HG03521 (cell line): ENCODE results near the gene CTSL.

Source experiments
- ATAC-seq: cut with Tn5 transposase; IDR thresholded peaks from one replicate; pipeline ENCODE4 v1.9.1; 2021; ENCODE audit warnings: mild to moderate bottlenecking, moderate library complexity; ENCODE audit not compliant: unreplicated experiment

CTSL gene

DNA sequence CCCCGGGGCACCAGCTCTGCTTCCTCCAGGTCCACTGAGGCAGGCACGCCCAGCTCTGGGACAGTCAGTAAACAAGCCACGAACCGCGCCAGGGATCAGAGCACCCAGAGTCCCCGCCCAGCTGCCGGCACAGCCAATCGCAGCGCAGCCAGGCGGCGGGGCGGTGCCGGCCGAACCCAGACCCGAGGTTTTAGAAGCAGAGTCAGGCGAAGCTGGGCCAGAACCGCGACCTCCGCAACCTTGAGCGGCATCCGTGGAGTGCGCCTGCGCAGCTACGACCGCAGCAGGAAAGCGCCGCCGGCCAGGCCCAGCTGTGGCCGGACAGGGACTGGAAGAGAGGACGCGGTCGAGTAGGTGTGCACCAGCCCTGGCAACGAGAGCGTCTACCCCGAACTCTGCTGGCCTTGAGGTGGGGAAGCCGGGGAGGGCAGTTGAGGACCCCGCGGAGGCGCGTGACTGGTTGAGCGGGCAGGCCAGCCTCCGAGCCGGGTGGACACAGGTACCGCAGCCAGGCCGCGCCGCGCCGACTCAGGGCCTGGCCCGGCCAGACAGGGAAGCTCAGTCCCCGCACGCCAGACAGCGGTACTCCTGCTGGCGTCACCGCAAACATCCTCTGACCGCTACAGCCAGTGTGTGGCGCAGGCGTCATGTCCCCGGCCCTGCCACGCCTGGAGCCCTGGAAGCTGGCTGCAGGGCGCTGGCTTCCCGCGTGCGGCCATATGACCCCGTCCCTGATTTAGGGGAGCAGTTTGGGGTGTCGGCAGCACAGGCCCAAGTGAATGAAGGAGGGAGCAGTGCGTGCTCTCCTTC, at the start of gene CTSL:
CTSL (plus strand) TSS at position 220 of the 810 bp plus-strand sequence. CDS start 1,485 bp downstream, outside the sequence.
- ATAC-seq = no peak

DNA sequence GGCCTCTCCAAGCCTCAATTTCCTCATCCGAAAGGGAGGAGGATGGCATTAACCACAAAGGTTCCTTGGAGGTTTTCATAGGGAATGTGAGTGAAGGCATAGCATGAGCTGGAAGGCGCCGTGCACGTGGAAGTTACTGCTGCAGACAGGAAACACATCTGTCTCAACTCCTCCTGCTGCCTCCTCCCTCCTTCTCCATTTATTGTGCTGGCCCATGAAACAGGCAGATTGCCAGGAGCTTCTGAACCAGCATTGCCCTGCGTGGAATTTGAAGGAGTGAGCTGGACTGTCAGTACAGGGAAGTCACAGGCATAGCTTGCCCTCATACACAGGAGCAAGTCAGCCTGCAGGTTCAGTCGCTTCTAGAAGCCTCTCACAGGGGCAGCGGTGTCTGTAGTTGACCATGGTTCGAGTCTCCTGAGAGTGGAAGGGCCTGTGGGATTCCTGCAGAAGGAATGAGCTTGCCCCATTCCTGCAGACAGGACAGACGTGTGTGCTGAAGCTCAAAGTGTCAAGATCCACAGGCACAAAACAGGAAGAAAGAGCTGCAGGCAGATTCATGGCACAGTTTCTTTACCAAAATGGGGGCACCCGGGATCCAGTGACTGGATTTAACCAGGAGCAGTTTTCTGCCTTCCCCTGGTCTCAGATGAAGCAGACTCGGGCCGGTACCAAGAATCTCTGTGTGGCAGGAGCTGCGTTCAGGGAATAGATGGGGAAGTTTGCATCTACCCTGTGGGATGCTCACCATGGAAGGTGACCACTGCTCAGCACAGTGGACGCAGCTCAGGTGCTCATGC, 48.7 kb upstream of the CTSL start:
- no peak for ATAC-seq

DNA sequence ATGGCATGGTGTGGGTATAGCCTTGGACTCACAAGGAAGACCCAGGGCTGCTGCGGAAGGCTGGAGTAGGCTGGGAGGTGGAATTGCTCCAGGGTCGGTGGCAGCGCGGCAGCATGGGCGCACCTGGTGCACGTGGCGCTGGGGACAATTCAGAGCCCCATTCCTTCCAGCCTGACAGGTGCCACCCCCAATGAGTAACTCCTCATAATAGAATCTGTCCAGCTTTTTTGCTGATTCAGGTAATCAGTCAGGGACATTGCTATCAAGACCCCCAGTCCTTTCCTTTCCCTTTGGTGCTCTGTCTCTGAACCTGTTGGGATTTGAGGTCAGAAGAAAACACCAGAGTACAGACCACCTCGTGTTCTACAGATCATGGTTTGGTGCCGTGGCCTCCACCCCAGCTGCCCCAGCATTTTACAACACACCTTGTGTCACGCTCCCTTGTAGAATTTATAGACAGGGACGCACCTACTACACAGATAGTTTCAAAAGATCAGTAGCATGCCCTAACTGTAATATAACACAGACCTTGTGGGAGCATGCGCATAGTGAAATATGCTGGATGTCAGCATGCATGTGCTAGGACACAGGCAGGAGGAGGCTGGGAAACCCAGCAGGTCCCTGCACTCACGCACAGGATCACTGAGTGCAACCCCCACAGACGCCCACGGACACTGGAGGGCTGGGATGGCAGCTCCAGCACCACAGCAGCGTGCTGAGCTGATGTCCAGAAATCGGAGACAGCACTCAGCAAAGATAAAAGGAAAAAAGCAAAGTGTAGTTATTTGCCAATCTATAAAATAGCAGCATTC, 47.9 kb upstream of the CTSL start:
- no peak for ATAC-seq

DNA sequence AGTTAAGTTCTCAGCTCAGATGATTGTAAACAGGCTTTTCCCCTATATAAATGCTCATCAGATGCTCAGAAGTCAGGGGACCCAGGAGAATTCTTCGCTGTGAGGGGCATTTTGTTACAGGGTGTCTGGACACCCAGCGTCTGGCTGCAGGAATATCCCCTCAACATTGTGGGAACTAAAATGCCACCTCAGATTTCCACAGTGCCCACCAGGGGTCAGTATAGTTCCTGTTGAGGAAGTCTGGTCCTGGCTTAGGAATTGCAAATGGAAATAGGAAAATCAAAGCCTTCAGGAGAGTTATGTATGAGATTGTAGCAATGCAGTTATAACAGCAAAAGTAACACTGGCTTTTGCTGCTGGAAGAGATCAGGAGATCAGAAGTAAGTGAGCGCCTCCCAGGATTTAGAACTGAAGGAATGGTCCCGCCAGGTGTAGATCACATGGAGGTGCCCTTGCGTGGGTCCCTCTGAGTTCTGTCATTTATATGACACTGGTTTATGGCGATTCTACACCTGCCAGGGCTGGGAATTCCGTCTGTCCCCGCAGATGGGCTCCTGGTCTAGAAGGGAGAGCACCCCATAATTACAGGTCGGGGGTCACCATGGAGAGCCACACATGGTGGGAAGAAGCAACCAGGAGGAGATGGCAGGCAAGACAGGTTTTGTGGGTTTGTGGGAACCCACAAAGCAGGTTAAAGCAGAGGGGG, 47.1 kb upstream of the CTSL start:
- no peak for ATAC-seq

DNA sequence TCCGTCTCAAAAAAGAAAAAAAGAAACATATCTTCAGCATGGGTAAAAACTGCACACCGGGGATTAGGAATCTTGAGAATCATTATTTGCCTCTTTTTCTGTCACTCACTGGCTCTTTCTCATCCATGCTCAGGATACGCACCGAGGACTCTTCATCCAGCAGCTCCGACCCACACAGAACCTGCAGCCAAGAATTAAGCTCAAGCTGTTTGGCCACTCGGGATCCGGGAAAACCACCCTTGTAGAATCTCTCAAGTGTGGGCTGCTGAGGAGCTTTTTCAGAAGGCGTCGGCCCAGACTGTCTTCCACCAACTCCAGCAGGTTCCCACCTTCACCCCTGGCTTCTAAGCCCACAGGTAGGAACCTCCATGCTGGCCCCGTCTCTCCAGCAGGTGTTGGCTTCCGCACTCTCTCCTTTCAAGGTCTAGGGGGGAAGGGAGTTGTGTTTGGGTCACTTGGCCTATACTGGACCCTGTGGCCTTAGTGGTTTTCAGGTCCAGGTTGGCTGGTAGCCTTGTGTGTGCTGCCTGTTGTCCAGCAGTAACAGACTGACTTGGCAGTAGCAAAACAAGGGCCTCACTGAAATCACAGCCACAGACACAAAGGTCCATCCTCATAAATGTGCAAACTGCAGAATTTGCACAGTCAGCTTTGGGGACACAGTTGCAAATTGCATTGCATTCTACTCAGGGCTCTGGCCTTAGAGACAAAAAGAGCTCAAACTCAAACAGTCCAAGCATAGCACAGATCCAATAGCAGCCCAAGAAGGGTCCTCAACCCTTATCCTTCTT, 44.5 kb upstream of the CTSL start:
- no peak for ATAC-seq

DNA sequence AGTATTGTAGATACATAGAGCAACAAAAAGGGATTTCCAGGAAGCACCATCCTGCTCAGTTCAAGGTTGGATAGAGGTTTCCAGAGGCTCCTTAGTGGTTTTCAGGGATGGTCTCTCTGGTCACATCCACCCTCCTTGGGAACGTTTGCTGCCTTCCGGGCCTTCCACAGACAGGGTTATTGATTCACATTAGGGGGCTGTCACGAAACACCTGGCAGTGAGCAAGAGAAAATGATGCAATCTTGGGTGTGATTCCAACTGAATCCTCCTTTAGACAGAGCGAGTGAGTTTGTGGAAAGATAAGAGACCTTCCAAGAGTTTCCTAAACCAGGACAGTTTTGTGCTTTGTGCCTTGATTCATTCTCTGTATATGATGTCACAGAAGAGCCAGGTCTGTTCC, 43.8 kb upstream of the CTSL start:
- no peak for ATAC-seq

DNA sequence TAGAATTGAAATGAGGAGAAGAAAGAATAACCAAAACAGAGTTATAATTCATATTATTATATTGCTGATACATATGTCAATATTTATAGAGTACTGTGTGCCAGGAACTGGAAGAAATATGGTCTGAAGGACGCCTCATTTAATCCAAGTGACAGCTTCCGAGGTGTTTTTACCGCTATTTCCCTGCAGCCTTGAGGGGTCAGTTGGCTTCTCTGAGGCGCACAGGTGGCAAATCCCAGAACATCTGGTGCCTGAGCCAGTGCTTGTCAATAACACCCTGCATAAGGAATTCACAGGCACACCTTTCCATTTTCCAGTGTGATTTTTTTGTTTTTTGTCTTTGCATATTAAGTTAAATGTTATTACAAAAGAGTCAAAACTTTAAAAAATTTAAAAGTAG, 43.3 kb upstream of the CTSL start:
- ATAC-seq = no peak

DNA sequence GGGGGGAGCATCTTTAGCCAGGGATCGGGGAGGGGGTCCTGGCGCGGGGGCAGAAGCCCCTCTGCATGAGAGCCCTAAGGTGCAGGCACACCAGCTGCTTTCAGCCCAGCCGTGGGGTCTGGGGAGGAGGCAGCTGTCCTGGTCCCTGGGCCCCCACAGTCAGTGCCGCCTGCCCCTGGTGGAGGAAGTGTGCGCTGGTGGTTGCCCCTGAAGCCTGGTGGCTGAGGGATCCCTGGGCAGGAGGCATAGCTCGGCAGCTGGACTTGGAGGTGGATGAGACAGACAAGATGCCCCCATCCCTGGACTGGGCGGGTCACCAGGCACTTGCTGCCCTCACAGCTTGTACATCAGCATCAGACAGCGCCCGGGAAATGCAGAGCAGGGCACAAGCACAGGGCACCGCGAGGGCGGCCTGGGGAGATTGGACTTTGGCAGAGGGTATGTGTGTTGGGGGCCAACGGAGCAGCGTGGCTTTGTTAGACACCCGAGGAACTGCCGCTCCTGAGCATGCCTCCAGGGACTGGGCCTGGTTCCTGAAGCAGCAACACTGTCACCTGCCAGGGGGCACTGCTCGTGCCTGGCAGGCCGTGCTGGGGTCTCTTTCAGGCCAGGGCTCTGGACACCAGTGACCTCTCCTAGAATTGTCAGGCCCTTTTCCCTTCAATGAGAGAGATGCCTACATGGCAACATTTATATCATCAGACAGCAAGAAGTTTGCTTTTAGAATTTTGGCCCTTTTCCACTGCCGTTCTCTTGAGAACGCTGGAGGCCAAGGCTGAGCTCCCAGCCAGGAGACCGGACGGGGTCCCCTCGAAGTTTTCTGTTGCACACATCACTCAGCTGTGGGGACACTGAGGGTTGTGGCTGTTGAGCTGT, 41.9 kb upstream of the CTSL start:
- no peak for ATAC-seq

DNA sequence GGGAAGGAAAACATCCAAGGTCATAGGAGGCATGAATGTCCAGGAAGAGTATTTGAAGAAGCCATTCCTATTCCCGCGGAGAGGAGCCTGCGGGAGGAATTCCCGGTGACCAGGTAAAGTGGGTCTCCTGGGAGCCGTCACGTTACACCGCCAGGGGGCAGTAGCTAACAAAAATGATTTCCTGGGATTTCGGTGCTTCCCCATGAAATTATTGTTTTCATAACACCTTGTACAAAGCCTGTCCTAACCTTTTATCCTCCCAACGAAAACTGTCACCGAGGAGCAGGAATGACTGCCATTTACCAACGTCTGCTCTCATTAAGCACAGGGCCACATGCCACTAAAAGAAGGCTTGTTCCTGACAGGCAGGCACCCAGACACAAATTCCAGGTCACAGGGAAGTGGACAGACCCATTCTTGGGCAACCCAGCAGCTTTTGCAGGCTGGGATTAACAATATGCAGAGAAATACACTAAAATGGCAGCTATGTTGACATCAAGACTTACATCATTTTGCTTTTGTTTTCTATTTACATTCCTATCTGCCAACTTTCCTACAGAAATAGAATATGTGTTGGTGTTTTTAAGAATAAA, 41.2 kb upstream of the CTSL start:
- ATAC-seq = no peak

DNA sequence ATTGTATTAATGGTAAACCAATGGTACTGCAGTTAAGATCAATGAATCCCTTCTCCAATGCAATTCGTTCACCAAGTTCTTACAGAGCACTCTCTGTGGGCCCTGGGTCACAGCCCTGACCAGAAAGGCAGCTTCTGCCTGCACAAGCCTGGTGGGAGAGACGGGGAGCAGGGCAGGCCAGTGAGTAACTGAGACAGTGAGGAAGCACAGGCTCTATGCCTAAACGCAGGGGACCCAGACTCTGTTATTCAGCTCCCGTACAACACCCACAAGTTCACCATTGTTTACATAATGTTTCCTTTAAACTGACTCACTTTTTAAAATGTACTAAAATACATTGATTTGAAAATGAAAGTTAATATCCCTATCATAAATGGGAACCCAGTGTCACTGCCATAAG, 40.5 kb upstream of the CTSL start:
- ATAC-seq = no peak

DNA sequence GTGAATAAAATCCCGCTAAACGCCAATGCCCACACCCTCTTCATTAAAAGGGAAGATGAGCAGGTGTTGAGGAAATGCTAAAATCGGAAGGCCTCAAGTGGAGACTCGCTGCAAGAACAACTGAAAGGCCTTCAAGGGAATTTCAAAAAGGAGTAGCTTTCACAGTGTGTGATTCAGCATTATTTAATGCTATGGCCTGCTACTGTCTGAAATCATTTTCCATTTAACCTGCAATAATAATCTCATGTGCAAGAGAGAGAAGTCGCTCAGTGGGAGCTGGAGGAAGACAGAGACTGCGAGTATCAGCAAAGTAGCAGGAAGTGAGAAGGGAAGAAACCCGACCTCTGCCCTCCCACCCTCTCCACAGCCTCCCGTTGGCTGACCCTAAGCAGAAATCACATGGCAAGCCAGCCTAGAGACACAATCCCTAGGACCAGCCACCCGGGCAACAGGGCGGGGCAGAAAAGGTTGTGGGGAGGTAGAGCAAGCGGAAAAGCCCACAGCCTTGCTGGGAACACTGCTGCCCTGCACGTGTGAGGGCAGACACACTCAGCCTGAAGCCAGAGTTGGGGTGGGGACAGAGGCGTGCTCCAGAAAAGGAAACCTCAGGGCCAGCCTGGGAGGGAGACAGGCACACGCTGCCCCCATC, 39.9 kb upstream of the CTSL start:
- no peak for ATAC-seq

DNA sequence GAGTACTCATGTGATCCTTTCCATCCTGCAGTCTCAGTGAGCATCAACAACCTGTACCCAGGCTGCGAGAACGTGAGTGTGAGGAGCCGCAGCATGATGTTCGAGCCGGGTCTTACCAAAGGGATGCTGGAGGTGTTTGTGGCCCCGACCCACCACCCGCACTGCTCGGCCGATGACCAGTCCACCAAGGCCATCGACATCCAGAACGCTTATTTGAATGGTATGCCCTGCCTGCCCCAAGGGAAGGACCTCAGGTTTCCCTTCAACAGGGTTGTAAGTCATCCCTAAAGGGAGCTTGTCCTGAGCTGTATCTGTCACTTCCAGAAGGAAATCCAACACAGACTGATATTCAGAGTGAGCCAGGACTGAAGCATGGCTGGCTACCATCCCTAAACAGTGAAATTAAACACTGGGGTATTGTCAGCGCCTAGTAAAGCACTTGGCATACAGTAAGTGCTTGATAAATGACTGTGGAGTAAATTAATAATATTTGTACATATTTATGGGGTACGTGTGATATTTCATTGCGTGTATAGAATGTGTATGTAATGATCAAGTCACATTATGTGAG, 39.3 kb upstream of the CTSL start:
- ATAC-seq = no peak

DNA sequence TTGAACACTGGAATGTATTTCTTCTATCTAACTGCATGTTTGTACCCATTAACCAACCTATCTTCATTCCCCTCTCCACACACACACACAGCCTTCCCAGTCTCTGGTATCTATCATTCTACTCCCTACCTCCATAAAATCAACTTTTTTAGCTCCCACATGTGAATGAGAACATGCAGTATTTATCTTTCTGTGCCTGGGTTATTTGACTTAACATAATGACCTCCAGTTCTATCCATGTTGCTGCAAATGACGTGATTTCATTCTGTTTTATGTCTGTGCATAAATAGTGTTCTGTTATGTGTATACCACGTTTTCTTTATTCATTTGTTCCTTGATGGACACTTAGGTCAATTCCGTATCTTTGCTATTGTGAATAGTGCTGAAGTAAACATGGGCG, 38.7 kb upstream of the CTSL start:
- ATAC-seq = no peak

DNA sequence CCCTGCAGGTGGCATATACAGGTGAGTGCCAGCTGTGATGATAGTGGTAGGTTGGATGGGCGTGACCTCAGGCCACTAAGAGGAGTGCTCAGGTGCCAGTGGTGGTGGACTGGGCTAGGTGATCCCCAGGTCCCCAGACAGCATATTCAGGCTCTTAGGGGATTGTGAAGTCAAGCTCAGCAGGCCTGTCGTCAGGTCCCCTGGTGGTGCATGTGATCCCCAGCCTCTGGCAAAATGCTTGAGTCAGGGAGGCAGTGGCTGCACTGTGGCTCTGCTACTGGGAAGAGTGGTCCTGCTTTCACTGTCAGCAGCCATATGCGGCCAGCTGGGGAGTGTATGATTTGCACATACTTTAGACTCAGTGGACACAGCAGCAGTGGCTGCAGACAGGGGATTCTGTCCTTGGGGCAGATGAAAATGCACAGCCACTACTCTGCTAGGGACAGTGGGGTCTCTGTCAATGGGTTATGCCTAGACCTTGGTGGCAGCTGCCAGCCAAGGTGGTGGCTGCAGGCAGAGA, 31.6 kb upstream of the CTSL start:
- ATAC-seq = no peak

DNA sequence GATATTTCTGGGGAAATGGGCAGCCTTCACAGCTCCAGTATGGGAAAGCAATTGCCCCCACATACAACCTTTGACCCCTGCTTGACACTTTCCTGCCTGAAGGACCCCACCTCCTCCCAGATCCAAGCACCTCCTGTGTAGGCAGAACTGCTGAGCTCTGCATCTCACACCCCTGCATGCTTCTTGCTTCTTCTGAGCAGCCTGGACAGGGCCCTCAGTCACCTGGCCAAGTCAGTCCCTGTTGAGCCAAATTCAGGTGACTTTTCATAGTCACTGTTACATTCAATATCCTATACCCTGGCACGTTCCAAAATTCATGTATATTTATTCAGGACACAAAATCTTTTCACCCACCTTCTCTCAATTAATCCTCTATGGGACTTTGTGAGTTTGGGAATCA, 30.4 kb upstream of the CTSL start:
- ATAC-seq = no peak

DNA sequence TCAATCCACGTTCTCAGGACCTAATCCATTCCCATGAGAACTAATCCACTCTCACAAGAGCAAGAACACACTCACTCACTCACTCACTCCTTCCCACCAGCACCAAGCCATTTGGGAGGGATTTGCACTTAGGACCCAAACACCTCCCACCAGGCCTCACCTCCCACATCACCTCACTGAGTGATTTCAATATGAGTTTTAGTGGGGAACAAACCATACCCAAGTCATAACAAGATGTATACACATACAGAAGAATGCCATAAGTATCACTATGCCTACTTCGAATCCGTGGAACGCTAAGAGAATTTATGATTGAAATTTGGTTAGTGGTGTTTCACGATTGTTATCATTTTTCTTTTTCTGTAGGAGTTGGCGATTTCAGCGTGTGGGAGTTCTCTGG, 29.3 kb upstream of the CTSL start:
- no peak for ATAC-seq

DNA sequence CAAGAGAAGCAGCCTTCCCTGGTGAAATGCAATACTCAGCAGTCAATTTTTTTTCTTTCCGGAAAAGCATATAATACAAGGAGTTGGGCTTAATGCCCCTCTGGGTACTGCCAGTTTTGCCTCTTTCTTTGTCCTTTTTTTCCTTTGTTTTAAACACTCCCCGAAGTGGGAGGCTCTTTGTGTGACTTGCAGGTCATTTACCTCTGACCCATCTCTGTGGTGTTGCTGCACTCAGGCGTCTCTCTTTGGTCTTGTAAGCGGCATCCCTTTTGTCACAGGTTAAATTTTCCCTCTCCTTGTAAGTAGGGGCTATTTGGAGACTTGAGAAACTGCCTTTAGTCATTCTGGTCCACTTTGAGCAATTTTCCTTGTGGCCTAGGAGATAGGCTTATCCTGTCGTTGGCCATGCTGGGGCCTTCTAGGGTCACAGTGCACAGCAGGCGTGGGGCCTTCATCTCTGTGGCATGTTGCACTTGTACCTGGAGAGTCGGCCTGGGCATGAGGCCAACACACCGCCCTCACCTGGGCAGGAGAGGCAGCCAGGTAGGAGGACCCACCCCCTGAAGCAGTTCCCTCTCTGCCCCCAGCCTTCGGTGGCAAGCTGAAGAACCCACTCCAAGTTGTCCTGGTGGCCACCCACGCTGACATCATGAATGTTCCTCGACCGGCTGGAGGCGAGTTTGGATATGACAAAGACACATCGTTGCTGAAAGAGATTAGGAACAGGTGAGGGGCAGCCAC, 27.7 kb upstream of the CTSL start:
- no peak for ATAC-seq
